Activated naive CD8-positive, alpha-beta T cell treated with anti-CD3 and anti-CD28 coated beads for 36 hours (primary cell): ENCODE results near the gene SPDYE3. TPM values are rescaled to one million over a fixed set of nuclear protein-coding genes. Genes with fewer than 3 reads are reported as not detected.

Source experiments
- DNase-seq: peaks from one replicate; pipeline ENCODE4 v3.0.0; 2021
- H3K27ac Mint-ChIP-seq: one replicate; pipeline ENCODE4 v1.8.0; 2022; ENCODE audit warnings: mild to moderate bottlenecking, moderate library complexity, mixed read lengths
- H3K27me3 Mint-ChIP-seq: one replicate; pipeline ENCODE4 v1.8.0; 2022; ENCODE audit warnings: mild to moderate bottlenecking, mixed read lengths
- H3K36me3 Mint-ChIP-seq: one replicate; pipeline ENCODE4 v1.8.0; 2021; ENCODE audit warnings: mild to moderate bottlenecking, mixed read lengths
- H3K4me1 Mint-ChIP-seq: one replicate; pipeline ENCODE4 v1.8.0; 2021; ENCODE audit warnings: mixed read lengths
- H3K4me3 Mint-ChIP-seq: one replicate; pipeline ENCODE4 v1.8.0; 2022; ENCODE audit warnings: mild to moderate bottlenecking, moderate library complexity, mixed read lengths
- H3K9me3 Mint-ChIP-seq: one replicate; pipeline ENCODE4 v1.8.0; 2022; ENCODE audit warnings: mixed read lengths
- total RNA-seq, 2 experiments: library from RNA; stranded (reverse); gene quantifications; one replicate each; pipeline ENCODE4 v1.2.3, GENCODE V29; 2021

The SPDYE3 gene
- total RNA-seq, 2 experiments from 2014 or later: not detected

DNA sequence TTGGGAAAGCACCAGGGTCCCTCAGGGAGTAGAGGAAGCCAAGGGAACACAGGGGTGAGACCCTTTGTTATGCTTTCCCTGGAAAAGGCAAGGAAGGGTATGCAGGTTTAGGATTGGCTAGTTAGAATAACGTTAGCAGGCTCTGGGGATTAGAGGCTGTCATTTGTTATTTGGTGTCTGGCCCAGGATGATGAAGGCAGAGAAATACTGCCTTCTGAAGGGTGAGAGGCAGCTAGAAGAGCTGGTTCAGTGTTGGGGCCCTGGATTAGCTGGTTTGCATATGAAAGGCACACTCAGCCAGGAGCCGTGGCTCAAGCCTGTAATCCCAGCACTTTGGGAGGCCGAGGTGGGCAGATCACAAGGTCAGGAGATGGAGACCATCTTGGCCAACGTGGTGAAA is 62.8 kb downstream of the SPDYE3 start:
- no peak for DNase-seq
- peaks cover 49% of the 10 kb centered on the region for H3K4me1 Mint-ChIP-seq

DNA sequence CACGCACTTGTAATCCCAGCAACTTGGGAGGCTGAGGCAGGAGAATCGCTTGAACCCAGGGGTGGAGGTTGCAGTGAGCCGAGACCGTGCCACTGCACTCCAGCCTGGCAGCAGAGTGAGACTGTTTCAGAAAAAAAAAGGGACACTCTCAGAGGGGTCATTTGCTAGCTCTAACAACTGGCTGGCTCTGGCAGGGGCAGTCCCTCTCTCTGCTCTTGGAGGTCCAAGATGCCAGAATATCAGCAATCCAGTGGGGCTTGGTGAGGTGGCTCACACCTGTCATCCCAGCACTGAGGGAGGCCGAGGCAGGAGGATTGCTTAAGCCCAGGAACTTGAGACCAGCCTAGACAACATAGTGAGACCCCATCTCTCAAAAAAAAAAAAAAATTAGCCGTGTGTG is 63.2 kb downstream of the SPDYE3 start:
- H3K4me1 Mint-ChIP-seq: peaks cover 46% of the 10 kb centered on the region
- no peak for DNase-seq
- H3K4me3 Mint-ChIP-seq: no peak overlapping the region
- no peaks in the 10 kb centered on the region for H3K27me3 Mint-ChIP-seq
- H3K27ac Mint-ChIP-seq: no peak overlapping the region
- peaks cover 17% of the 10 kb centered on the region for H3K36me3 Mint-ChIP-seq
- H3K9me3 Mint-ChIP-seq: no peaks in the 10 kb centered on the region

More for the DNA sequence above, 62.8 kb downstream of the SPDYE3 start:
- H3K27ac Mint-ChIP-seq: no peak overlapping the region
- H3K36me3 Mint-ChIP-seq: peaks cover 20% of the 10 kb centered on the region
- H3K4me3 Mint-ChIP-seq: no peak overlapping the region
- H3K9me3 Mint-ChIP-seq: no peaks in the 10 kb centered on the region
- H3K27me3 Mint-ChIP-seq: no peaks in the 10 kb centered on the region

DNA sequence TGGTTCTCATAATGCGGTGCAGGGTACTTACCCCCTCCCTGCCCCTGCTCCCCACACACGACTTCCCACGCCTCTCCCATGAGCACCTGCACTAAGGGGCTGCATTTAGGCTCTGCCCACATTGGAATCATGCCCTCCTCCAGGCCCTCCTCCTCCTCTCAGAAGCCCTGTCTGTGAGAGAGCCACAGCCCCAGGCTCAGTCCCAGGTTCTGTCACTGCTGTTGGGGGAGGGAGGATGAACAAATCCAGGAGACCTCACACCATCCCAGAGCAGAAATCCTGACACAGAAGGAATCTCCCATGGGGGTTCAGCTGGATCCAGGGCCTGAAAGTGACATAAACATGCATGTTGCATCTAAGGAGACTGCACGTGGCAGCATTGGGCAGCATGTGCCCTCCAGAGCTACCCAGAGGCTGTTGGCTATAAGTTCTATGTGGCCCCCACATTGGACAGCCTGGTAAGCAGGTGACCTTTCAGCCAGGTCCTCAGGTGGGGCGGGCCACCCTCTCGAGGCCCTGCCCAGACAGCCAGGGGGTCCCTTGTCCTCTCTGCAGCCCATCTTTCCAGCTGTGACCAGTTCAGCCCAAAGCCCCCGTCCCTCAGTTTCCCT is 64.2 kb downstream of the SPDYE3 start:
- Mint-ChIP-seq H3K4me1 (peaks cover 37% of the 10 kb centered on the region), H3K9me3 (no peaks in the 10 kb centered on the region), H3K27ac (peak overlapping the region; percentile 87), H3K36me3 (peaks cover 11% of the 10 kb centered on the region), H3K27me3 (no peaks in the 10 kb centered on the region), H3K4me3 (no peak overlapping the region)
- DNase-seq: no peak

Other genes with a start within 250 kb of the SPDYE3 start
- 10 to 100 TPM; 21.1 to 22.3 TPM for gene ZNF3, start 226.0 kb upstream of the SPDYE3 start, total RNA-seq
- gene COPS6, start 218.7 kb upstream of the SPDYE3 start, total RNA-seq: 10 to 100 TPM; 96.3 to 97.2 TPM
- gene MCM7, start 206.3 kb upstream of the SPDYE3 start, total RNA-seq: 100 to 1,000 TPM; 476 to 482 TPM
- gene AP4M1, start 206.1 kb upstream of the SPDYE3 start, total RNA-seq: 10 to 100 TPM; 13.0 to 13.1 TPM
- gene TAF6, start 188.3 kb upstream of the SPDYE3 start, total RNA-seq: 10 to 100 TPM; 59.7 to 61.1 TPM
- 10 to 100 TPM; 10.1 to 10.2 TPM for gene CNPY4, start 188.1 kb upstream of the SPDYE3 start, total RNA-seq
- gene MBLAC1, start 180.7 kb upstream of the SPDYE3 start, total RNA-seq: 1 to 10 TPM; 3.2 to 3.3 TPM
- gene LAMTOR4, start 158.8 kb upstream of the SPDYE3 start, total RNA-seq: 100 to 1,000 TPM; 101 to 104 TPM
- gene TRAPPC14, start 149.0 kb upstream of the SPDYE3 start, total RNA-seq: 10 to 100 TPM; 17.0 to 20.0 TPM
- gene GAL3ST4, start 139.1 kb upstream of the SPDYE3 start, total RNA-seq: 1 to 10 TPM; 2.9 to 3.6 TPM
- 1 to 10 TPM; 3.6 to 3.9 TPM for gene GPC2, start 130.3 kb upstream of the SPDYE3 start, total RNA-seq
- gene STAG3, start 129.8 kb upstream of the SPDYE3 start, total RNA-seq: 10 to 100 TPM; 21.1 to 21.4 TPM
- gene PVRIG, start 87.8 kb upstream of the SPDYE3 start, total RNA-seq: 10 to 100 TPM; 33.4 to 34.5 TPM
- gene PILRB, start 50.4 kb downstream of the SPDYE3 start, total RNA-seq: 10 to 100 TPM; 24.5 to 28.3 TPM
- under 1 TPM; 0.68 TPM for gene PILRA, start 65.8 kb downstream of the SPDYE3 start, total RNA-seq
- 1 to 10 TPM; 2.9 to 3.0 TPM for gene ZCWPW1, start 121.0 kb downstream of the SPDYE3 start, total RNA-seq
- gene MEPCE, start 122.1 kb downstream of the SPDYE3 start, total RNA-seq: 10 to 100 TPM; 60.1 to 65.4 TPM
- gene PPP1R35, start 128.8 kb downstream of the SPDYE3 start, total RNA-seq: 10 to 100 TPM; 45.7 to 46.4 TPM
- 1 to 10 TPM; 1.0 to 1.5 TPM for gene SPACDR, start 156.6 kb downstream of the SPDYE3 start, total RNA-seq
- 10 to 100 TPM; 81.4 to 83.7 TPM for gene TSC22D4, start 171.5 kb downstream of the SPDYE3 start, total RNA-seq
- under 1 TPM; 0.29 to 0.34 TPM for gene NYAP1, start 176.2 kb downstream of the SPDYE3 start, total RNA-seq
- 10 to 100 TPM; 52.4 to 55.4 TPM for gene AGFG2, start 231.5 kb downstream of the SPDYE3 start, total RNA-seq